ENCODE data around the gene ANKHD1. TPM values are rescaled to one million over a fixed set of nuclear protein-coding genes. Genes with fewer than 3 reads are reported as not detected.
"Not testable (repeated sequence)": the region's sequence is repeated elsewhere in the genome, so short reads cannot be mapped to it uniquely, and the experiment has no call there.

ANKHD1 gene
- total RNA-seq, 1 donor from 2014 or later = 47.0 TPM

DNA sequence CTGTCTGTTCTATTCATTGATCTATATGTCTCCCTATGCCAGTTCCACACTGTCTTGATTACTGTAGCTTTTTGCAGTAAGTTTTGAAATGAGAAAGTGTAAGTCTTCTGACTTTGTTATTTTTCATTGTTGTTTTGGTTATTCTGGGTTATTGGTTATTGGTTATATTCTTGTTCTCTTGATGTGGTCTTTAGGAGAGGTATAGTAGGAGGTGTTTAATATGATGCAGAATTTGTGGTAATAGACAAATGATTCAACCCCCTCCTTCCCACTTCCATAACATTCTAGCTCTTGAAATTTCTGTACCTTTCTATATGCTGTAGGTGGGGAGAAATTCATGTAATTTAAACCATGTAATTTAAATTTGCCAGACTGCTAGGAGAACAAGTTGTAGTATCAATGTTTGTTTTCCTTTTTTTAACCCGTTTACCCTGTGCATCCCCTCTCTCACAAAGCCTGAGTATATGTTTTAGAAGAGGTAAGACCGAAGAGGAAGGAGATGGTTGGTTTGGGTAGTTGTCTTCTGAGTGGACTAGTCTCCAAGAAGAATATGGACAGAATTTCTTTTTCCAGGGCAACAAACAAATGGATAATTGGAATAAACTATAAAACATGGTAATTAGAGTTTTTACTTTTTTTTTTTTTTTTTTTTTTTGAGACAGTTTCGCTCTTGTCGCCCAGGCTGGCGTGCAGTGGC is 19.2 kb downstream of the ANKHD1 start:
- DNase-seq (ENCODE audit: low read depth in 2 of 2) = no peak

- not testable (repeated sequence) for DNase-seq (ENCODE audit: low read depth in 2 of 2)
Observed at GRCh38 chr5:140421375-140421774, 19.7 kb downstream of the ANKHD1 start.

- no peak for DNase-seq (ENCODE audit: low read depth in 2 of 2)
Observed at GRCh38 chr5:140423609-140424008, 22.0 kb downstream of the ANKHD1 start.

DNA sequence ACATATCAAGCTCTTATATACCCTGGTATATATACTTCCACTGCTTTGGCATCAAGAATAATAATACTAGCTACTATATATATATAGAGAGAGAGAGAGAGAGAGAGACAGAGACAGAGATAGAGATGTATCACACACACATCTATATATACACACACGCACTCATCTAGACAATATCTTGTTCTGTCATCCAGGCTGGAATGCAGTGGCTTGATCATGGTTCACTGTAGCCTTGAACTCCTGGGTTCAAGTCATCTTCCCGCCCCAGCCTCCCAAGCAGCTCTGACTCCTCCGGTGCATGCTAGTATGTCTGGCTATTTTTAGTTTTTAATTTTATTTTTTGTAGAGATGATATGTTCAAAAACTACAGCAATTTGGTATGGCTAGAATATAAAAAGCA is 22.5 kb downstream of the ANKHD1 start:
- DNase-seq (ENCODE audit: low read depth in 2 of 2) = no peak

- DNase-seq (ENCODE audit: low read depth in 2 of 2) = not testable (repeated sequence)
Observed at GRCh38 chr5:140427726-140428125, 26.1 kb downstream of the ANKHD1 start.

DNA sequence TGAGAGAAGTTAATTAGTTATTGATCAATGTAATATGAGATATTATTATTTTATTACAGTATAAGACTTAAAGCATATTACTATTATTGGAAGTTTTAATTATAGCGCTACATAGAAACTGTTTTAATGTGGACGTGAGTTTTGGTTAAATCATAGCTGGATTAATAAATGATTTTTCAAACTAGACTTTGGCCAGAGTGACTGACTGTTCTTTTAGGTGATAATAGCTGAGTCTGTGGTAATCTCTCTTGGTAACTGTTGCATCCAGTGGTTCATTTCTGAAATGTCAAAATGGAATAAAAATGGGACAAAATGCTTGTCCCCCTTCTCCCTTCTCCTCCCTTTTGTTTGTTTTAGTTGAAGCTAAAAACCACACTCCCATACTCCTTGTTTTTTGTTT is 28.1 kb downstream of the ANKHD1 start:
- DNase-seq (ENCODE audit: low read depth in 2 of 2) = no peak

DNA sequence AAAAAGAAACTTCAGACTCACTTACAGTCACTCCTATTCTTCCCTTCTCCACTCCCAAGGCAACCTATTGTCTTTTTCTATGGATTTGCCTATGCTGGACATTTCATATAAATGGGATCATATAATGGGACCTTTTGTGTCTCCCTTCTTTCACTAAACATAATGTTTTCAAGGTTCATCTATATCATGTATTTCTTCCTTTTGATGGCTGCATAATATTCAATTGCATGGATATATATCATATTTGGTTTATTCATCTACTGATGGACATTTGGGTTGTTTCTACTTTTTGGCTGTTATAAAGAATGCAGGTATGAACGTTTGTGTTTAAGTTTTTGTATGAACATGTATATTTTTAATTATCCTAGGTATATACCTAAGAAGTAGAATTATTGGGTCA is 30.6 kb downstream of the ANKHD1 start:
- DNase-seq (ENCODE audit: low read depth in 2 of 2) = no peak

- DNase-seq (ENCODE audit: low read depth in 2 of 2) = no peak
Observed at GRCh38 chr5:140432916-140433315, 31.3 kb downstream of the ANKHD1 start.

- not testable (repeated sequence) for DNase-seq (ENCODE audit: low read depth in 2 of 2)
Observed at GRCh38 chr5:140457368-140457767, 55.7 kb downstream of the ANKHD1 start.

GRCh38 chr5:140466981-140467742 is 65.5 kb downstream of the ANKHD1 start:
- no peak for DNase-seq (ENCODE audit: low read depth in 2 of 2)

DNA sequence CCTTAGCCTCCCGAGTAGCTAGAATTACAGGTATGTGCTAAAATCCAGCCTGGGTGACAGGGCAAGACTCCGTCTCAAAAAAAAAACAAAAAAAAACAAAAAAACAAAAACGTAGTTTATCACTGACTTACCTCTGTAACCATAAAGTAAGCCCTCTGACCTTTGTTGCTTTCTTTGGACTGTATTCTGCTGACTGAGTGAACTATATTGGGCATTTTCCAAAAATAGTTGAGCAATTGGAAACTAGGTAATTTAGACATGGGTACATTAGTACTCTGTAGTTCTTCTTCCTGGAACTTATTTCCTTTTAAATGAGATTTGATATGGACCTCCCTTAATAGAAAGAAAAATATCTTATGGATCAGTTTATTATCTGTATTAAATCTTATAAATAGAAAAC is 66.6 kb downstream of the ANKHD1 start:
- peak in 1 of 2 donors; percentile 82 for DNase-seq (ENCODE audit: low read depth in 2 of 2)

- no peak for DNase-seq (ENCODE audit: low read depth in 2 of 2)
Observed at GRCh38 chr5:140469259-140469658, 67.6 kb downstream of the ANKHD1 start.

GRCh38 chr5:140480310-140481014 is 78.8 kb downstream of the ANKHD1 start:
- DNase-seq (ENCODE audit: low read depth in 2 of 2) = peak in 1 of 2 donors; percentile 55

DNA sequence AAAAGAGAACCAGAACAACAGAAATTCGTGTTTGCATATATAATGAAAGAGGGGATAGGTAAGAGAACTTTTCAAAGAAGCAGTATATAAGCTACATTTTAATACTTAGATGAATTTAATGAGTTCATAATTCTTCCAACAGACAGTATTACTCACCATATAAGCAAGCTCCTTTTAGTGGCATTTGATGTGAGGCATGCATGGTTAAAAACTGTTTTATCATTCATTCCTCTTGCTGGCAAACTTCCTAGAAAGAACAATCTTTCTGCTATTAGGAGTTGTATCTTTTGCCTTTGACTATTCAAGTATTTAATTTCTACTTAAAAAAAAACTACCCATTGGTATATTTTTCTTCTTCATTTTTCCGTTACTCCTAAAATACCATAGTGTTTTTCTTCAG is 80.1 kb downstream of the ANKHD1 start:
- DNase-seq (ENCODE audit: low read depth in 2 of 2) = peak in 1 of 2 donors; percentile 7

DNA sequence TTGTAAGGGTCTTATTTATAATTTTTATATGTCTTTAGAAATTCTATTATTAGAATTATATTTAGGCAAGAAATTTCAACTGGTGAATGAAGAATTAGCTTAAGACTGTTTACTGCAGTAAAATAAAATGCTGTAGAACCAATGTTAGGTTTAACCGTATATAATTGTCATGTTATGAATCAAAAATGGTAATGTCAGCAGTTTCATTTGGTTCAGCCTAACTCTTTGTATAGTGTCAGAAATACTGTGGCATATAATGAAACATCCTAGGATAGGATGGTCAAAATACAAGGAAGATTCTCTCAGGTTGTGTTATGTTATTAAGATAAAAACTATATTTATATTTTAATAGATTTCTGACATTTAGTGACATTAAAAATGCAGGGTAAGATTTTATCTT is 81.4 kb downstream of the ANKHD1 start:
- no peak for DNase-seq (ENCODE audit: low read depth in 2 of 2)

GRCh38 chr5:140488141-140488540 is 86.5 kb downstream of the ANKHD1 start:
- not testable (repeated sequence) for DNase-seq (ENCODE audit: low read depth in 2 of 2)

- DNase-seq (ENCODE audit: low read depth in 2 of 2) = no peak
Observed at GRCh38 chr5:140488914-140489313, 87.3 kb downstream of the ANKHD1 start.

- peak; percentile 8 to 29 for DNase-seq (ENCODE audit: low read depth in 2 of 2)
Observed at GRCh38 chr5:140497897-140498296, 96.3 kb downstream of the ANKHD1 start.

DNA sequence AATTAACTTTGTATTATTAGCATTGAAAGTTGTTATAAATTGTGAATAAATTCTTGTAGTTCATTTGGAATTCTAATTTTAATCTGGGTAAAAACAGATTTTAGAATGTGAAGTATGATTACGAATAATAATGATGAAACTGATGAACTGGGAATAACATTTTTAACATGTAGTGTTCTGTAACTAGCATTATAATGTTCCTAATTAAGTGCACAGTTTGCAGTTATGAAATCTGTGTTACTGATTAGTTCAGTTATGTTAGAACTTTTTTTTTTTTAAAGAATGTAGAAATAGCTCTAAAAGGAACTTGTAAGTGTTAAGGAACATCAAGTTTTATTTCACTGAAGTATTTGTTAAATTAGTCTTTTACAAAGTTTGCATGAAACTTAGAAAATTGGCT is 97.0 kb downstream of the ANKHD1 start:
- DNase-seq (ENCODE audit: low read depth in 2 of 2) = no peak

DNA sequence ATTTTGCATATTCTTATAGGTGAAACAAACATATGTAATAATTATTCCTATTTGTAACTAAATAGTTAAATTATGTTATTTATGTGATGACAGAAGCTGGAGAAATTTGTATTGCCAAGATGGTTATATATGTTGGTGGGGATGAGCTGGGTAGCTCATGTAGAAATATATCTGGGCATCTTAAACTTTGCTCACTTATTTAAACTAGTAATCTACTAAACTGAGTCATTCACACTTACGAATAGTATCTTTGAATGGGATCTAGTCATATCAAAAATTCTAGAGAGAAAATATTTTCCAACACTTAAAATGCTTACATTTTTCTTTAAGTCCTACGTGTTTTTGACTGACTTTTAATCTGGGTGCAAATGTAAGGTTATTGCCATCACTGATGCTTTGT is 101.2 kb downstream of the ANKHD1 start:
- DNase-seq (ENCODE audit: low read depth in 2 of 2) = no peak

- peak; percentile 40 to 81 for DNase-seq (ENCODE audit: low read depth in 2 of 2)
Observed at GRCh38 chr5:140509898-140510297, 108.3 kb downstream of the ANKHD1 start.

GRCh38 chr5:140513124-140513523 is 111.5 kb downstream of the ANKHD1 start:
- no peak for DNase-seq (ENCODE audit: low read depth in 2 of 2)
